Body of pancreas (tissue), 4 donors: ENCODE measurements around the gene C10orf105. TPM values are rescaled to one million over a fixed set of nuclear protein-coding genes. Genes with fewer than 3 reads are reported as not detected.

ENCODE experiments used
- ATAC-seq: fragments of 150-250 bp; one replicate; pipeline ENCODE4 v1.9.1; 2016
- DNase-seq, 4 donors: peaks; one replicate each; pipeline ENCODE4 v3.0.0-alpha.2; 2019
- H3K27ac ChIP-seq, 4 donors: fragments of 200-600 bp; sonication (generic); 1 replicate in 3 of 4; 2 replicates in 1 of 4; pipeline versions ENCODE4 v1.5.1 to v1.6.1; 2016 to 2019; ENCODE audit warnings: mild to moderate bottlenecking in 1 of 4, mixed read lengths in 1 of 4, moderate library complexity in 1 of 4
- H3K27me3 ChIP-seq, 2 donors: fragments of 200-600 bp; sonication (generic); one replicate each; pipeline ENCODE4 v1.6.0; 2016; ENCODE audit warnings: mild to moderate bottlenecking in 1 of 2
- H3K36me3 ChIP-seq, 2 donors: fragments of 200-600 bp; sonication (generic); replicated peaks in 1 of 2; 2 replicates each; pipeline ENCODE4 v1.5.1; 2016; ENCODE audit warnings: low read depth in 2 of 2; ENCODE audit not compliant: insufficient read depth in 1 of 2
- H3K4me1 ChIP-seq: fragments of 200-600 bp; sonication (generic); one replicate; pipeline ENCODE4 v1.6.0; 2016
- H3K4me3 ChIP-seq, 2 donors: fragments of 200-600 bp; sonication (generic); 1 replicate in 1 of 2; 2 replicates in 1 of 2; pipeline ENCODE4 v1.5.1; 2016 to 2019
- H3K9me3 ChIP-seq, 3 donors: fragments of 200-600 bp; sonication (generic); 1 replicate in 2 of 3; 2 replicates in 1 of 3; pipeline ENCODE4 v1.5.1; 2016
- POLR2A ChIP-seq, 3 donors: fragments of 450-650 bp; IDR thresholded peaks; one replicate each; pipeline ENCODE4 v1.6.1; 2016; ENCODE audit warnings: antibody characterized with exemption in 3 of 3, mild to moderate bottlenecking in 2 of 3
- WGBS, 2 donors: methylation state at CpG; one replicate each; pipeline ENCODE4 v1.1.5; 2017; 5-methylcytosine and 5-hydroxymethylcytosine counted together
- intact Hi-C: fragments of 100-400 bp; cut with DNase I; formaldehyde crosslinking; loops from one replicate; pipeline ENCODE4 v1.15.1; 2023
- total RNA-seq, 2 donors: library from RNA; depleted of rRNA; stranded (reverse); fragments of >200 nt; gene quantifications; one replicate each; pipeline ENCODE4 v1.1.0, GENCODE V29; 2016
- TF ChIP-seq, protein P1 (sequence below), 7 experiments: fragments of 450-650 bp in 4 of 7; fragments of 200-600 bp in 3 of 7; sonication (generic) in 3 of 7; IDR thresholded peaks; one replicate each; pipeline ENCODE4 v1.5.1; 2016 to 2019; ENCODE audit warnings: antibody characterized with exemption in 7 of 7

C10orf105 gene
- total RNA-seq, 2 donors from 2014 or later = not detected

DNA sequence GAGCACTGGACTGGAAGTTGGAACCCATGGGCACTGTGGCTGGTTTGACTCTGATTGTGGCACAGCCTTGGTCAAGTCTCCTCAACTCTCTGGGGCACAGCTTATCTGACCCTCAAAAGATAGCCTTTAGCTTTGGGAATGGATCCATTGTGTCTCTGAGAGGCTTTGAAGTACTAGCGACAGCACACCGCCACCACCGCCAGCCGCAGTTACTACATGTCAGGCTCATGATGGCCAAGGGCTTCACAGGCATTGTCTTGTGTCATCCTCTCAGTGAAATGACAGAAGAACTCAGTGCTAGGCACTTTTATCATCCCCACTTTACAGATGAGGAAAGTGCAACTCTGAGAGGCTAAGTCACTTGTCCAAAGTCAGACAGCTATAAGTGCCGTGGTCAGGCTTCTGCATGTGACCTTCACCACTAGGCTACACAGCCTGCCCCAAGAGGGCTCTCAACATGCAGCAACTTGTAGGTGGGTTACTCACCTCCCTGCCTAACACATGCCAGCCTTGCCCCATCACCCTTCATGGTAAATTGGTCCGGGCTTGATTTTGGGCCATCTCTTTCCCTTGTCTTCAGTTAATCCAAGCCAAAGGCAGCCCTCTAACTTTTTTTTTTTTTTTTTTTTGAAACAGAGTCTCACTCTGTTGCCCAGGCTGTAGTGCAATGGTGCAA, 44.1 kb downstream of the C10orf105 start:
- no peak for TF ChIP-seq POLR2A (IDR thresholded peaks at IDR 0.05)
- TF ChIP-seq, protein P1, sequence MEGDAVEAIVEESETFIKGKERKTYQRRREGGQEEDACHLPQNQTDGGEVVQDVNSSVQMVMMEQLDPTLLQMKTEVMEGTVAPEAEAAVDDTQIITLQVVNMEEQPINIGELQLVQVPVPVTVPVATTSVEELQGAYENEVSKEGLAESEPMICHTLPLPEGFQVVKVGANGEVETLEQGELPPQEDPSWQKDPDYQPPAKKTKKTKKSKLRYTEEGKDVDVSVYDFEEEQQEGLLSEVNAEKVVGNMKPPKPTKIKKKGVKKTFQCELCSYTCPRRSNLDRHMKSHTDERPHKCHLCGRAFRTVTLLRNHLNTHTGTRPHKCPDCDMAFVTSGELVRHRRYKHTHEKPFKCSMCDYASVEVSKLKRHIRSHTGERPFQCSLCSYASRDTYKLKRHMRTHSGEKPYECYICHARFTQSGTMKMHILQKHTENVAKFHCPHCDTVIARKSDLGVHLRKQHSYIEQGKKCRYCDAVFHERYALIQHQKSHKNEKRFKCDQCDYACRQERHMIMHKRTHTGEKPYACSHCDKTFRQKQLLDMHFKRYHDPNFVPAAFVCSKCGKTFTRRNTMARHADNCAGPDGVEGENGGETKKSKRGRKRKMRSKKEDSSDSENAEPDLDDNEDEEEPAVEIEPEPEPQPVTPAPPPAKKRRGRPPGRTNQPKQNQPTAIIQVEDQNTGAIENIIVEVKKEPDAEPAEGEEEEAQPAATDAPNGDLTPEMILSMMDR (IDR thresholded peaks at IDR 0.05) = no peak
- no peaks in the 10 kb centered on the region for H3K4me1 ChIP-seq
- intact Hi-C loops = no loop called here
- no peaks in the 10 kb centered on the region for H3K27me3 ChIP-seq
- 94 to 96% methylated on average over 6 of the region's 6 CpGs for WGBS, 2 donors
- no peaks in the 10 kb centered on the region for H3K9me3 ChIP-seq
- no peak for ATAC-seq
- no peak overlapping the region for H3K27ac ChIP-seq
- H3K36me3 ChIP-seq = no peaks in the 10 kb centered on the region
- no peak for DNase-seq
- no peak overlapping the region for H3K4me3 ChIP-seq

DNA sequence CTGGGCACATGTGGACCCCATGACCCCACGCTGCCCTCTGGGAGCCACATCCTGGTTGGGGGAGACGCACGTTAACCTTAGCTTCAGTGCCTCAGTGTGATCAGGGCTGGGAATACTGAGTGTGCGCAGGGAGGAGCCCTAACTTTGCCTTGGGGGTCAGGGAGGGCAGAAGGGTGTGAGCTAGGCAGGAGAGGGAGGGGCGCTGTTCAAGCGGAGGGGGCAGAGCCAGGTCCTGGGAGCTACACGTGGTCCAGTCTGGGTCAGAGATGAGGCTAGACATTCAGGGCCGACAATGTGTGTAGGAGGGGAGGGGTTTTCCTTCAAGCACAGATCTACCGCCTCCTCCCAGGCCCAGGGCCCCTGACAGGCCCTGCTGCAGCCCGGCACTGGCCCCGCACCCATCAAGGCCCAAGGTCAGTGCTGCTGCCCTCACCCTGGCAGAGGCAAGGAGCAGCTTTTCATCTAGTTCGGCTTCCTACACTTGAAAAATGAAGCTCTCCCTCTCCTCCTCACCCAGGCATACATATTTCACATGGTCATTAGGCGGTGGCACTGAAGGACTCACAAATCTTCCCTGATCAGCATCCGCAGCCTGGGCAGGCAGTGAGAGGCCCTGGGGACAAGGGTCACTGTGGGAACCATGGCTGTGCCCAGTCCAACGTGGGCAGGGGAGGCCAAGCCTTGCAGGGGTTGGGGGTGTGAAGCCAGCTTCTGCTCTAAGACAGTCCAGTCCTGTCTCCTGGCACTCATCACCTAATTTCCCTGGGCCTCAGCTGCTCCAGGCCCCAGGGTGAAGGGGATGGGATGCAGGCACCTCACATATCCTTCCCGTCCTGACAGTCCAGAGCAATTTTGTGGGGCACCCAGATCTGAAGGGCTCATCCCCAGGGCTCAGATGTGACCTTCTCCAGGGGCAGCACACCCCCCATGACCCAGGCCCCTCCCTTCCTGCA, 47.3 kb downstream of the C10orf105 start:
- DNase-seq (no peak), ATAC-seq (no peak)
- Histone ChIP-seq H3K27ac (no peak overlapping the region), H3K27me3 (no peaks in the 10 kb centered on the region), H3K36me3 (no peaks in the 10 kb centered on the region), H3K4me1 (no peaks in the 10 kb centered on the region), H3K4me3 (no peak overlapping the region), H3K9me3 (no peaks in the 10 kb centered on the region)
- WGBS, 2 donors = 71 to 73% methylated on average over 13 to 15 of the region's 16 CpGs
- no peak for TF ChIP-seq POLR2A (IDR thresholded peaks at IDR 0.05)
- TF ChIP-seq, protein P1 (IDR thresholded peaks at IDR 0.05) = no peak
- intact Hi-C loops = no loop called here

DNA sequence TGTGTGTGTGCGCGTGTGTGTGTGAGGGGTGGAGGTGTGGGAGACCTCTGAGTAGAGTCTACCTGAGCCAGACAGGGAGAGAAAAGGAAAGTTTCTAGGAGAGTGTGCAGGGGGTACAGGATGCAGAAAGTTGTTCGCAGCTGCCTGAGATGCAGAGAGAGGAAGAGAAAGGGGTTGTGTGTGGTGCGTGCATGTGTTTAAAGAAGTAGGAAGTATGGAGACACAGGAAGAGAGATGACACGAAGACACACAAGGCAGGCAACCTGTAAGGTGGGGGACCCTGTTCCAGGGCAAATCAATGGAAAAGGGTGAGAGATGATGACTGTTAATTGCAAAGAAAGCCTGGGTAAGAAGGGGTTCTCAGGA, 52.2 kb downstream of the C10orf105 start:
- no peaks in the 10 kb centered on the region for H3K27me3 ChIP-seq
- no peaks in the 10 kb centered on the region for H3K4me1 ChIP-seq
- ATAC-seq = no peak
- intact Hi-C loops = no loop called here
- WGBS, 2 donors = 34 to 42% methylated on average over 5 of the region's 5 CpGs
- no peaks in the 10 kb centered on the region for H3K9me3 ChIP-seq
- H3K4me3 ChIP-seq = no peak overlapping the region
- no peak for DNase-seq
- no peak overlapping the region for H3K27ac ChIP-seq
- H3K36me3 ChIP-seq = no peaks in the 10 kb centered on the region
- TF ChIP-seq, protein P1 (IDR thresholded peaks at IDR 0.05) = no peak
- no peak for TF ChIP-seq POLR2A (IDR thresholded peaks at IDR 0.05)

DNA sequence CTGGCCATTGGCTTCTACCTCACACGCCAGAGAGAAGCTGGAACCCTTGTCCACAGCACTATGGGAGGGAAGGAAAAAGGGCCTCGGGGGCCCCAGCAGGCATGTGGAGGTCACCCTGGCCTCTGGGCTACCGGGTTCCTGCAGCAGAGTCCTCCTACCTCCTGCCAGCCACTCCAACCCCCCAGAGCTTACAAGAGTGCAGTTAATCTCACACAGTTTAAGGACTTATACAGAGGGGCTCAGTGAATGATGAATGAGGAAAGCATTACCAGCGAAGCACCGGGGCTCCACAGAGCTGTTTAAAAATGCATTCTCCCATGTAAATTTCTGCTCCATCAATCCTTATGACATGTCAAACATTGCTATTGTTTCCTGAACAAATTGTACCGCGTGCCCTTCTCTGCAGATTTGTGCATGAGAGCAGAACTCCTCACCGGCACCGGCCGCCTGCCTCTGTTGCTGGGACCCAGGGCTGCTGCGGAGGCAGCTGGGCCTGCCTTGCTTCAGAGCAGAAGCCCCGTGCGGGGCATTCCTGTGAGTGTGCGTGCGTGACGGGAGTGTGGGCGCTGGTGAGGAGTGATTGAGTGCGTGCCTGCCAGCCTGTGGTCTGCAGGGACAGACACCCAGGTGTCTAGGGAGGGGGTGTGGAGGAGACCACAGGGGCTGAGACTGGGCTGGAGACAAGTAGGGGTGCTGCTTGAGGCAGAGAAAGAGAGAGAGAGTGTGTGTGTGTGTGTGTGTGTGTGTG, 52.8 kb downstream of the C10orf105 start:
- Histone ChIP-seq H3K9me3 (no peaks in the 10 kb centered on the region), H3K36me3 (no peaks in the 10 kb centered on the region), H3K27me3 (no peaks in the 10 kb centered on the region), H3K4me1 (no peaks in the 10 kb centered on the region), H3K4me3 (no peak overlapping the region), H3K27ac (no peak overlapping the region)
- 34 to 49% methylated on average over 13 to 18 of the region's 18 CpGs for WGBS, 2 donors
- intact Hi-C loops = no loop called here
- DNase-seq = no peak
- ATAC-seq = no peak
- TF ChIP-seq, protein P1 (IDR thresholded peaks at IDR 0.05) = no peak
- TF ChIP-seq POLR2A (IDR thresholded peaks at IDR 0.05) = no peak
